MM.1S (cell line): ENCODE data around the gene AMTN.

Experiments
- DNase-seq: peaks from one replicate; pipeline ENCODE4 v3.0.0-alpha.2; 2015
- H2AFZ ChIP-seq: fragments of 300-600 bp; sonication (generic); 2 replicates; pipeline ENCODE4 v1.6.0; 2016; ENCODE audit warnings: antibody characterized with exemption, low read length
- H3F3A ChIP-seq: fragments of 300-600 bp; sonication (generic); 2 replicates; pipeline ENCODE4 v1.6.1; 2016; ENCODE audit warnings: mild to moderate bottlenecking, antibody characterized with exemption, low read length, moderate library complexity, mixed read lengths; ENCODE audit not compliant: insufficient read depth
- H3K27ac ChIP-seq: fragments of 300-600 bp; sonication (generic); 2 replicates; pipeline ENCODE4 v1.5.1; 2016; ENCODE audit warnings: mild to moderate bottlenecking, low read length
- H3K27me3 ChIP-seq: fragments of 300-600 bp; sonication (generic); replicated peaks from 2 replicates; pipeline ENCODE4 v1.6.0; 2016; ENCODE audit warnings: low read length; ENCODE audit not compliant: insufficient read depth
- H3K36me3 ChIP-seq: fragments of 300-600 bp; sonication (generic); replicated peaks from 2 replicates; pipeline ENCODE4 v1.6.1; 2016; ENCODE audit warnings: mild to moderate bottlenecking, low read length, mixed read lengths; ENCODE audit not compliant: insufficient read depth
- H3K4me1 ChIP-seq: fragments of 300-600 bp; sonication (generic); 2 replicates; pipeline ENCODE4 v1.6.1; 2016; ENCODE audit warnings: low read length, mixed read lengths
- H3K4me2 ChIP-seq: fragments of 300-600 bp; sonication (generic); 2 replicates; pipeline ENCODE4 v1.6.0; 2016; ENCODE audit warnings: low read depth, low read length
- H3K4me3 ChIP-seq: fragments of 300-600 bp; sonication (generic); 2 replicates; pipeline ENCODE4 v1.5.1; 2016; ENCODE audit warnings: low read length, mixed read lengths
- H3K79me2 ChIP-seq: fragments of 300-600 bp; sonication (generic); 2 replicates; pipeline ENCODE4 v1.6.1; 2016; ENCODE audit warnings: mixed run types, low read length, mixed read lengths
- H3K9ac ChIP-seq: fragments of 300-600 bp; sonication (generic); 2 replicates; pipeline ENCODE4 v1.6.1; 2016; ENCODE audit warnings: low read length, mixed read lengths
- H3K9me2 ChIP-seq: fragments of 300-600 bp; sonication (generic); replicated peaks from 2 replicates; pipeline ENCODE4 v1.6.1; 2016; ENCODE audit warnings: mild to moderate bottlenecking, low read length, mixed read lengths; ENCODE audit not compliant: insufficient read depth
- H3K9me3 ChIP-seq: fragments of 300-600 bp; sonication (generic); replicated peaks from 2 replicates; pipeline ENCODE4 v1.6.1; 2016; ENCODE audit warnings: mild to moderate bottlenecking, low read length, mixed read lengths; ENCODE audit not compliant: insufficient read depth
- H4K20me1 ChIP-seq: fragments of 300-600 bp; sonication (generic); 2 replicates; pipeline ENCODE4 v1.6.1; 2016; ENCODE audit warnings: mild to moderate bottlenecking, low read length, moderate library complexity, mixed read lengths; ENCODE audit not compliant: insufficient read depth
- EZH2 ChIP-seq: fragments of 300-600 bp; sonication (generic); optimal IDR thresholded peaks from 2 replicates; pipeline ENCODE3; 2017; ENCODE audit warnings: low read depth, mild to moderate bottlenecking, antibody characterized with exemption, low read length, mixed read lengths
- EZH2phosphoT487 ChIP-seq: fragments of 300-600 bp; sonication (generic); IDR thresholded peaks from 2 replicates; pipeline ENCODE4 v1.6.1; 2018; ENCODE audit warnings: antibody characterized with exemption, low read length
- TF ChIP-seq, protein P1 (sequence below): fragments of 300-600 bp; sonication (generic); IDR thresholded peaks from 2 replicates; pipeline ENCODE4 v1.5.1; 2016; ENCODE audit warnings: antibody characterized with exemption, low read length, mixed read lengths

Gene AMTN

DNA sequence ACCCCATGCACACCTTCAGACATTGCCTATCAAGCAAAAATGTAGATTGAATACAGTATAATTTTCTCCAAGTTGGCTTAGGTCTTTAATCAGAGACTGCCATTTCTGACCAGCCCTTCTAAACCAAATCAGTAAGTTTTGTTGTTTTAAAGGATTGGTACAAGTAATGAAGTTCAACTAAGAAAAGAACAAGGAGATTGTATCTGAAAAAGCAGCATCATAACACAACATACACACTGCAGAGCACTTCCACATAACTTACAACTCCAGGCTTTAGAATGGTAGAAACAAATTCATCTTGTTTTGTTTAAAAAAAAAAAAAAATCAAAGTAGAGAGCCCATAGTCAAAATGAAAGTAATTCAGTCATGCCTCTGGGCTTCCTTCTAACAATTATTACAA is 57.6 kb downstream of the AMTN start:
- no peak overlapping the region for H3K4me3 ChIP-seq
- no peak overlapping the region for H3K4me2 ChIP-seq
- H3K9me3 ChIP-seq = no peaks in the 10 kb centered on the region
- no peak overlapping the region for H3K9ac ChIP-seq
- H3K27ac ChIP-seq = no peak overlapping the region
- no peaks in the 10 kb centered on the region for H4K20me1 ChIP-seq
- H3K27me3 ChIP-seq = no peaks in the 10 kb centered on the region
- no peak for DNase-seq
- TF ChIP-seq EZH2 (no peak), EZH2phosphoT487 (no peak)
- TF ChIP-seq, protein P1, sequence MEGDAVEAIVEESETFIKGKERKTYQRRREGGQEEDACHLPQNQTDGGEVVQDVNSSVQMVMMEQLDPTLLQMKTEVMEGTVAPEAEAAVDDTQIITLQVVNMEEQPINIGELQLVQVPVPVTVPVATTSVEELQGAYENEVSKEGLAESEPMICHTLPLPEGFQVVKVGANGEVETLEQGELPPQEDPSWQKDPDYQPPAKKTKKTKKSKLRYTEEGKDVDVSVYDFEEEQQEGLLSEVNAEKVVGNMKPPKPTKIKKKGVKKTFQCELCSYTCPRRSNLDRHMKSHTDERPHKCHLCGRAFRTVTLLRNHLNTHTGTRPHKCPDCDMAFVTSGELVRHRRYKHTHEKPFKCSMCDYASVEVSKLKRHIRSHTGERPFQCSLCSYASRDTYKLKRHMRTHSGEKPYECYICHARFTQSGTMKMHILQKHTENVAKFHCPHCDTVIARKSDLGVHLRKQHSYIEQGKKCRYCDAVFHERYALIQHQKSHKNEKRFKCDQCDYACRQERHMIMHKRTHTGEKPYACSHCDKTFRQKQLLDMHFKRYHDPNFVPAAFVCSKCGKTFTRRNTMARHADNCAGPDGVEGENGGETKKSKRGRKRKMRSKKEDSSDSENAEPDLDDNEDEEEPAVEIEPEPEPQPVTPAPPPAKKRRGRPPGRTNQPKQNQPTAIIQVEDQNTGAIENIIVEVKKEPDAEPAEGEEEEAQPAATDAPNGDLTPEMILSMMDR = no peak
- peaks cover 12% of the 10 kb centered on the region for H3K4me1 ChIP-seq
- no peaks in the 10 kb centered on the region for H3K79me2 ChIP-seq
- peaks cover 5% of the 10 kb centered on the region for H3F3A ChIP-seq
- no peaks in the 10 kb centered on the region for H3K36me3 ChIP-seq
- H3K9me2 ChIP-seq = no peaks in the 10 kb centered on the region
- H2AFZ ChIP-seq = no peak overlapping the region

DNA sequence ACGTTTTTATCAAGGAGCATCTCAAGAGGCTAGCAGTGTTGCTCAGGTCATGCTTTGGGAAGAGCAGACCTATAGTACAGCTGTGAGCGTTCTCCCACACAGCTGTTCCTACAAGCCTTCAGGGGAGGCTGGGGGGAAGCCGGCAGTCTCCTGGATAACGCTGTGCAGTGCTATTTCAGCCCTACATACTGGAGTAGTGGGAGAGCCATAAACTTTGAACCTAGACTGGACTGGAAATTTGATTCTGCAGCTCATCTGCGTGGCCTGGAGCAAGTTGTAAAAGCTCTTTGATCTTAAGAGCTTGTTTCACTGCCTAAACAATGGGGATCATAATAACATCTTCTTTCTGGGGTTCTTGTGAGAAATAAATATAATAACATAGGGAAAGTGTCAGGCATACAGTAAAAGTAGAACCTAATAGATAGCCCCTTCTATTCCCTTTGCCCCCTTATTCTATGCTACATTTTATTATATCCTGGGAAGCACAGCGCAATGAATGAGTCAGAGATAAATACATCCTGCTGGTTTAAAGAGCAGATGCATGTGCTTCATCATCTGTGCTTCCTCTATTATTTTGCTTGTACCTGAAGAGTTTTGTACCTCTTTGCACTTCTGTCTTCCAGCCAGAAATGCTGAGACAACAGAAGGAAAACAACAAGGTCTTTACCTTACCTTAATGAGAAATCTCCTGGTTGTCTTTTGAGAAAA is 59.0 kb downstream of the AMTN start:
- Histone ChIP-seq H3K9me3 (no peaks in the 10 kb centered on the region), H3K9me2 (no peaks in the 10 kb centered on the region), H3K27me3 (no peaks in the 10 kb centered on the region), H3K4me2 (no peak overlapping the region), H2AFZ (no peak overlapping the region), H3K4me3 (no peak overlapping the region), H4K20me1 (no peaks in the 10 kb centered on the region), H3K36me3 (no peaks in the 10 kb centered on the region), H3K27ac (no peak overlapping the region), H3K4me1 (no peaks in the 10 kb centered on the region), H3F3A (no peaks in the 10 kb centered on the region), H3K79me2 (no peaks in the 10 kb centered on the region), H3K9ac (no peak overlapping the region)
- no peak for DNase-seq
- TF ChIP-seq EZH2phosphoT487 (no peak), EZH2 (no peak)
- TF ChIP-seq, protein P1 = no peak

DNA sequence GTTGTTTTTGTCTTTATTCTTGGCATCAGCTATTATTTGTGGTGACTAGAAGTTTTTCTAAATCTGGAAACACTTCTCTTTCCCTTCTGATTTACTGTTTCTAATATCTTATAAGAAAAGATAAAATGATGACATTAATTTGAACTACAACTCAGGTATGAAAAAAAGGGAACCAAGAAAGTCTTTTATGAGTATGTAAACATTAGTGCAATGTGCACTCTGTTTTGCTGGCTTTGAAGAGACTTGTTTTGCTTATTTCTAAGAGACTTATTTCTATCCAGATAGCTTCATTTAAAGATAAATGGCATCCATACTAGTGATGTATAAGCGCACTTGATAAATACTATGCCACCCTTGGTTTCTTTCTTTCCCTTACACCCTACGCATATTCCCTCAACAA is 63.6 kb downstream of the AMTN start:
- no peak overlapping the region for H2AFZ ChIP-seq
- no peaks in the 10 kb centered on the region for H3K27me3 ChIP-seq
- TF ChIP-seq EZH2phosphoT487 (no peak), EZH2 (no peak)
- TF ChIP-seq, protein P1 = no peak
- no peak overlapping the region for H3K27ac ChIP-seq
- no peak overlapping the region for H3K9ac ChIP-seq
- no peaks in the 10 kb centered on the region for H3K4me1 ChIP-seq
- no peaks in the 10 kb centered on the region for H3K79me2 ChIP-seq
- no peak overlapping the region for H3K4me2 ChIP-seq
- H3K9me3 ChIP-seq = no peaks in the 10 kb centered on the region
- no peak overlapping the region for H3K4me3 ChIP-seq
- H3K36me3 ChIP-seq = no peaks in the 10 kb centered on the region
- DNase-seq = no peak
- H3K9me2 ChIP-seq = no peaks in the 10 kb centered on the region
- H3F3A ChIP-seq = no peaks in the 10 kb centered on the region
- no peaks in the 10 kb centered on the region for H4K20me1 ChIP-seq
